CD4-positive, alpha-beta memory T cell (primary cell): ENCODE results near the gene KIAA1614. TPM values are rescaled to one million over a fixed set of nuclear protein-coding genes. Genes with fewer than 3 reads are reported as not detected.

Experiments
- CTCF ChIA-PET: fragments of 350-600 bp; sonication (Branson Sonifier 250); formaldehyde crosslinking; loops from one replicate; lab custom pipeline; 2021; ENCODE audit warnings: inconsistent platforms; ENCODE audit not compliant: partially characterized antibody; lab: Charles Lee
- POLR2A ChIA-PET: fragments of 350-600 bp; sonication (Branson Sonifier 250); formaldehyde crosslinking; loops from one replicate; lab custom pipeline; 2021; ENCODE audit not compliant: partially characterized antibody; lab: Charles Lee
- DNase-seq, 5 donors: peaks; one replicate each; pipeline versions ENCODE4 v3.0.0 to v3.0.0-alpha.2; 2020 to 2022; ENCODE audit warnings: mixed read lengths in 1 of 5
- H3K27ac ChIP-seq: one replicate; pipeline ENCODE4 v1.7.0; 2013; ENCODE audit warnings: low read depth, low read length
- H3K27me3 ChIP-seq: 2 replicates; pipeline ENCODE4 v1.7.0; 2013; ENCODE audit warnings: mild to moderate bottlenecking, low read length, moderate library complexity; ENCODE audit not compliant: insufficient read depth
- H3K36me3 ChIP-seq: 2 replicates; pipeline ENCODE4 v1.7.0; 2013; ENCODE audit warnings: mild to moderate bottlenecking, low read length, moderate library complexity; ENCODE audit not compliant: insufficient read depth
- H3K4me1 ChIP-seq: 2 replicates; pipeline ENCODE4 v1.7.0; 2013; ENCODE audit warnings: mild to moderate bottlenecking, low read length, moderate library complexity; ENCODE audit not compliant: insufficient read depth
- H3K4me3 ChIP-seq, 2 donors: one replicate each; pipeline ENCODE4 v1.7.0; 2013; ENCODE audit warnings: low read length in 2 of 2, mild to moderate bottlenecking in 1 of 2
- H3K9me3 ChIP-seq, 2 donors: one replicate each; pipeline ENCODE4 v1.7.0; 2013; ENCODE audit warnings: low read length in 2 of 2, control low read depth in 1 of 2; ENCODE audit not compliant: control insufficient read depth in 1 of 2
- H3K27ac Mint-ChIP-seq, 7 donors: one replicate each; pipeline ENCODE4 v1.8.0; 2020 to 2021; ENCODE audit warnings: mixed read lengths in 7 of 7, mild to moderate bottlenecking in 6 of 7, inconsistent platforms in 3 of 7, moderate library complexity in 3 of 7
- H3K27me3 Mint-ChIP-seq, 2 donors: one replicate each; pipeline ENCODE4 v1.8.0; 2020 to 2021; ENCODE audit warnings: mixed read lengths in 2 of 2
- H3K36me3 Mint-ChIP-seq, 2 donors: one replicate each; pipeline ENCODE4 v1.8.0; 2020 to 2021; ENCODE audit warnings: mixed read lengths in 2 of 2, inconsistent platforms in 1 of 2, mild to moderate bottlenecking in 1 of 2
- H3K4me1 Mint-ChIP-seq, 4 donors: one replicate each; pipeline ENCODE4 v1.8.0; 2020 to 2021; ENCODE audit warnings: mixed read lengths in 4 of 4, mild to moderate bottlenecking in 1 of 4
- H3K4me3 Mint-ChIP-seq, 8 donors: one replicate each; pipeline ENCODE4 v1.8.0; 2020 to 2021; ENCODE audit warnings: mixed read lengths in 8 of 8, mild to moderate bottlenecking in 7 of 8, moderate library complexity in 6 of 8, inconsistent platforms in 3 of 8
- H3K9me3 Mint-ChIP-seq, 8 donors: one replicate each; pipeline ENCODE4 v1.8.0; 2020 to 2021; ENCODE audit warnings: mixed read lengths in 8 of 8, mild to moderate bottlenecking in 5 of 8, inconsistent platforms in 3 of 8, moderate library complexity in 1 of 8
- intact Hi-C: fragments of 100-400 bp; cut with micrococcal nuclease; formaldehyde crosslinking; loops from one replicate; pipeline ENCODE4 v1.15.1; 2023
- polyA plus RNA-seq, 2 donors: library from polyadenylated mRNA; unstranded; fragments of 300-500 nt; fragmentation: Illumina TruSeq; gene quantifications; one replicate each; pipeline ENCODE4 v1.2.3, GENCODE V29; 2021
- total RNA-seq, 2 experiments: library from RNA; stranded (reverse); gene quantifications; one replicate each; pipeline ENCODE4 v1.2.3, GENCODE V29; 2021

Gene KIAA1614
- total and polyA plus RNA-seq, 4 experiments from 2014 or later, result 0.12 to 0.61 TPM; not detected in 2

DNA sequence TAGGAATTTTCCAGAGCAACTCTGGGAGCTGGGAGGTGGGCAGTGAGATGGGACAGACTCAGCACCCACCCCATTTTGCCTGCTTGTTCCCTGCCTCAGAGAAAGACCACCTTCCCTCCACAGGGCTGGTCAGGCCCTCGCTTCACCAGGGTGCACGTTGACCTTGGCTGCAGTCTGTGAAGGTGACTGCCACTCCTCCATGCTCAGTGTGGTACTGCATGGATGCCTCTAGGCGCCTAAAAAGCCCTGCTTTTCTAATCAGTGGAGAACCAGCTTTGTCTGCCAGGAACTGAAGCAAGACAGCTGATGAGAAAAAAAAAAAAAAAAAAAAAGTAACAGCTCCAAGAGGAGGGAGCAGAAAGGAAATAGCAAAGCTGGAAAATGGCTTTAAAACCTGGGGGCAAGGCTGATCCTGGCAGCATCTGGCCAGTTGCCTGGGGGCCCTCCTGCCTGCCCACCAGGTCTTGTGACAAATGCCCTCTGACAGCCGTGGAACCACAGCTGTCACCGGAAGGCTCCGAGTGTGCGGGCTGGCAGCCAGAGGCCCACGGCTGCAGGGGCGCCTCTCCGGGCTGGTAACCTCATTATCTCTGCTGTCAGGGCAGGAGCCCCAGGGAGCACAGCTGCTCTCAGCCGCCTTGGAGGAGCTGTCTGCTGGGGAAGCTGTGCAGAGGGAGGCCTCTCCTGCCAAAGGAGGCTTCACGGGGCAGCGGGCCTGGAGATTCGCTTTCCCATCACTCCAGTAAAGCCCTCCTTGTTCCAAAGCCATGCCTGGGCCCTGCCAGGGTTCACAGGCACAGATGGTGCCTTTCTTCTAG, 13.7 kb downstream of the KIAA1614 start:
- Histone ChIP-seq H3K27me3 (no peaks in the 10 kb centered on the region), H3K27ac (no peak overlapping the region), H3K9me3 (no peaks in the 10 kb centered on the region), H3K36me3 (no peaks in the 10 kb centered on the region), H3K4me3 (no peak overlapping the region), H3K4me1 (no peaks in the 10 kb centered on the region)
- POLR2A ChIA-PET, result no interaction called here
- Mint-ChIP-seq H3K4me3 (no peak overlapping the region), H3K9me3 (no peaks in the 10 kb centered on the region), H3K27me3 (peaks cover 5% of the 10 kb centered on the region in 2 donors), H3K36me3 (no peaks in the 10 kb centered on the region), H3K27ac (no peak overlapping the region), H3K4me1 (no peaks in the 10 kb centered on the region)
- CTCF ChIA-PET, result no interaction called here
- intact Hi-C loops, result no loop called here
- no peak for DNase-seq

DNA sequence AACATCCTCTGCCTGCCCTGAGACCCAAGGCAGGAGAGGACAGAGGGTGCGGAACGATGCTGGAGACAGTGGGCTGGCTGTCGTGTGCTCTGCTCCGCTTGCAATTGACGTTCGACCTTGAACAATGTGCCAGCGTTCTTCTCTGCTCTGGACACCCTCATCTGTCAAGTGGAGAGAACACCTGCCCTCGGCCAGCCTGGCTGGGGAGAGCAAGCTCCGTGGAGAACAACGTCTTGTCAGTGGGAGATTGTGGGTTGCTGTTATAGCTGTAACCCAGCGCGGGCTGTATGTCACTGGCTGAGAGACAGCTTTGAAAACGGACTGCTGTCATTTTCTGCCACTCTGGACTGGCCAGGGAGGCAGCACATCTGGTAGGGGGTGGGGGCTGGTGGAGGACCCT, 14.7 kb downstream of the KIAA1614 start:
- Histone ChIP-seq H3K4me1 (no peaks in the 10 kb centered on the region), H3K27ac (no peak overlapping the region), H3K9me3 (no peaks in the 10 kb centered on the region), H3K4me3 (no peak overlapping the region), H3K36me3 (no peaks in the 10 kb centered on the region), H3K27me3 (no peaks in the 10 kb centered on the region)
- Mint-ChIP-seq H3K36me3 (no peaks in the 10 kb centered on the region), H3K27me3 (peaks cover 3 to 5% of the 10 kb centered on the region in 2 donors), H3K4me1 (no peaks in the 10 kb centered on the region), H3K9me3 (no peaks in the 10 kb centered on the region), H3K4me3 (no peak overlapping the region), H3K27ac (no peak overlapping the region)
- ChIA-PET CTCF (no interaction called here), POLR2A (no interaction called here)
- DNase-seq, result no peak
- intact Hi-C loops, result no loop called here

DNA sequence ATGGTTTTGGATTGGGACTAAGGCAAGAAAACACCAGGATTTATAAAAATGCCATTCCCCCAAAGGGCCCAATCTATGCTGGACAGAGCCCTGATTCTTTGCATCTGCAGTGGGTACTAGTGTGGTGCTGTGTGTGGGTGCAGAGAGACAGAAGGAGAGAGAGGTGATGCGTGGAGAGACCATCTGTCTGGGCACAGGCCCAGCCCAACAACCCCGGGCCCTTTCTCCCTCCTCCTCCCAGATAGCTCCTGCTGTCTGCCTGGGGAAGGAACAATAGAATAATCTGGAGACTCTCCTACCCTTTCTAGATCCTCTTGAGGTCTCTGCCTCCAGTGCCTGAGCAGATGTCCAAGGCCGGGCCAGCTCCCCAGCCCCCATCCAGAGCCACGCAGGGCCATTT, 15.1 kb downstream of the KIAA1614 start:
- Histone ChIP-seq H3K4me3 (no peak overlapping the region), H3K27ac (no peak overlapping the region), H3K4me1 (no peaks in the 10 kb centered on the region), H3K9me3 (no peaks in the 10 kb centered on the region), H3K27me3 (no peaks in the 10 kb centered on the region), H3K36me3 (no peaks in the 10 kb centered on the region)
- POLR2A ChIA-PET, result no interaction called here
- Mint-ChIP-seq H3K27me3 (peaks cover 3 to 5% of the 10 kb centered on the region in 2 donors), H3K4me1 (no peaks in the 10 kb centered on the region), H3K36me3 (no peaks in the 10 kb centered on the region), H3K27ac (no peak overlapping the region), H3K4me3 (no peak overlapping the region), H3K9me3 (no peaks in the 10 kb centered on the region)
- intact Hi-C loops, result no loop called here
- CTCF ChIA-PET, result no interaction called here
- no peak for DNase-seq

DNA sequence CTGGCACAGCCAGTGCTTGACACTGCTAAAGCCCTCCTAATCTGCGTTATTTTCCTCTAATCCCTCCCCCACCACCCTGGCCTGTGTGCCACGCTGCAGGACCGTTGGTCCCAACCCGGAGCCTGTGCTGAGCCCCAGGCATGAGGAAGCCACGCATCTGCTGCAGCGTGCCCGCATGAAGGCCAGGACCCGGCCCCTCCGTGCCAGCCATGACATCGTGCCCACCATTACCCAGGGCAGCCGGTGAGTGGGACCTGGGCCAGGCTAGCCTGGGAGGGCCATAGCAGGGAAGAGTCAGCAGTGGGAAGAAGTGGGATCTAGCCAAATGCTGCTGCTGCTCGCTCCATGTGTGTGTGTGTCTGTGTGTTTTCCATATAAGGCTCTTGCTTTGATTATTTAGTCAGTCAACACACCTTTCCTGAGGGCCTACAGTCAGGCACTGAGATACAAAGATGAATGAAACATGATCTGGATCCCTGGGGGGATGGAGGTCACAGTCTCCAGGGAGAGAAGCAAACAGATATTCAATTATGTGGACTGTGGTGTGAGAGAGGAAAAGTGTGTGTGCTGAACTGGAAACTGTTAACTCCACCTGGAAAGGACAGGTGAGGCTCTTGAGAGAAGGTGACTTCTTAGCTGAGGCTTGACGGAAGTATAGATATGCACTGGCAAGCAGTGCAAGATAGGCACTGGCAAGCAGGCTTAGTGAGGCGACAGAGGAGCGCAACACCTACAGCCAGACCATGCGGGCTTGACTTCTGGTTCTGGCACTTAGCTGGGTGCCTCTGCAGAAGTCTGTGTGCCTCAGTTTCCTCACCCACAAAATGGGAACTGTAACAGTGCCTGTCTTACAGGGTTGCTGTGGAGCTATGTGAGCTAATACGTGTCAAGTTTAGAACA, 15.9 kb downstream of the KIAA1614 start:
- Mint-ChIP-seq H3K36me3 (no peaks in the 10 kb centered on the region), H3K27me3 (peaks cover 3 to 5% of the 10 kb centered on the region in 2 donors), H3K9me3 (no peaks in the 10 kb centered on the region), H3K4me3 (no peak overlapping the region), H3K27ac (no peak overlapping the region), H3K4me1 (no peaks in the 10 kb centered on the region)
- DNase-seq, result no peak
- ChIA-PET CTCF (no interaction called here), POLR2A (no interaction called here)
- intact Hi-C loops, result no loop called here
- no peaks in the 10 kb centered on the region for H3K36me3 ChIP-seq
- H3K4me1 ChIP-seq, result no peaks in the 10 kb centered on the region
- no peak overlapping the region for H3K27ac ChIP-seq
- no peaks in the 10 kb centered on the region for H3K9me3 ChIP-seq
- H3K4me3 ChIP-seq, result no peak overlapping the region
- H3K27me3 ChIP-seq, result no peaks in the 10 kb centered on the region

DNA sequence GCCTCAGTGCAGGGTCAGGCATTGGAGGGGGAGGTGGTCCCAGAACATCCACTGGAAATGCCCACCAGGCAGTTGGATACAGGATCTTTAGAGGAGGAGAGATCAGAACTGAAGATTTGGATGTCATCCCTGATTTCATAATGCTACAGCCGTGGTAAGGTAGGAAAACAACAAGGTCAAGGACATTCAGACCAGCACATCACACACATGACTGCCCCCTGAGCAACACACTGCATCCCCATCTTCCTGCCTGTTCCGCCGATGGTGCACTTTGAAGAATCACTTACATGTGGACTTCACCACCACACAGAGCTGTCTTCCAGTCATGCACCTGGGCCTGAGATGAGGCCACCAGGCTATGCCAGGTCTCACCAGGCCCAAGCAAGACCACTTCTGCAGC, 16.7 kb downstream of the KIAA1614 start:
- ChIA-PET CTCF (no interaction called here), POLR2A (no interaction called here)
- no peaks in the 10 kb centered on the region for H3K4me1 ChIP-seq
- Mint-ChIP-seq H3K4me3 (no peak overlapping the region), H3K27ac (peak overlapping the region in 1 of 7 donors; percentile 24), H3K27me3 (peaks cover 3 to 5% of the 10 kb centered on the region in 2 donors), H3K36me3 (no peaks in the 10 kb centered on the region), H3K4me1 (no peaks in the 10 kb centered on the region), H3K9me3 (no peaks in the 10 kb centered on the region)
- no peak overlapping the region for H3K27ac ChIP-seq
- H3K27me3 ChIP-seq, result no peaks in the 10 kb centered on the region
- no peaks in the 10 kb centered on the region for H3K9me3 ChIP-seq
- no peak overlapping the region for H3K4me3 ChIP-seq
- H3K36me3 ChIP-seq, result no peaks in the 10 kb centered on the region
- intact Hi-C loops, result no loop called here
- DNase-seq, result no peak

DNA sequence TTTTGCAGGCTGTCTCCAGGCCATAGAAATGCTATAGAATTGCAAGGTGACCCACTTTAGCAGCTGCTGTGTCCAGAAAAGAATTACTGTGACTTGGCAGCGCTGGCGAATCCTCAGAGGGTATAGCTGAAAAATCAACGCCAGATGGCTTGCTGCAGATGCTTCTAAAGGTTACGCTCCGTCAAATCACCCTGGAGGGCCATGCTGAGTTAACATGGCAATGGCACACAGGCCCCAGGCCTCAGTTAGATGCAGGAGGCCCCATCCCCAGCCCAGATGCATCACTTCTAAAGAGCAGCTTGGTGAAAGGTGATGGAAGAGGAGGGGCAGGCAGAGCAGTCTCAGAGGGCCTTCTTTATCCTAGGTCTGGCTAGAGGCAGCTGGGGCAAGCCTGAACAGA, 18.0 kb downstream of the KIAA1614 start:
- H3K27ac ChIP-seq, result no peak overlapping the region
- intact Hi-C loops, result no loop called here
- no peaks in the 10 kb centered on the region for H3K9me3 Mint-ChIP-seq
- DNase-seq, result no peak
- no peaks in the 10 kb centered on the region for H3K9me3 ChIP-seq
- CTCF ChIA-PET, result no interaction called here
- no peaks in the 10 kb centered on the region for H3K36me3 Mint-ChIP-seq
- H3K4me1 Mint-ChIP-seq, result peaks cover 0 to 2% (median 0%) of the 10 kb centered on the region in 4 donors
- H3K27me3 ChIP-seq, result no peaks in the 10 kb centered on the region
- H3K27ac Mint-ChIP-seq, result peak overlapping the region in 1 of 7 donors; percentile 32
- POLR2A ChIA-PET, result interaction anchor here (0.6 kb wide), 1 partner anchor 22 kb away, joined by 4 read pairs; no protein-coding TSS in a partner anchor
- no peaks in the 10 kb centered on the region for H3K4me1 ChIP-seq
- no peak overlapping the region for H3K4me3 ChIP-seq
- H3K4me3 Mint-ChIP-seq, result no peak overlapping the region
- H3K27me3 Mint-ChIP-seq, result no peaks in the 10 kb centered on the region
- H3K36me3 ChIP-seq, result no peaks in the 10 kb centered on the region

DNA sequence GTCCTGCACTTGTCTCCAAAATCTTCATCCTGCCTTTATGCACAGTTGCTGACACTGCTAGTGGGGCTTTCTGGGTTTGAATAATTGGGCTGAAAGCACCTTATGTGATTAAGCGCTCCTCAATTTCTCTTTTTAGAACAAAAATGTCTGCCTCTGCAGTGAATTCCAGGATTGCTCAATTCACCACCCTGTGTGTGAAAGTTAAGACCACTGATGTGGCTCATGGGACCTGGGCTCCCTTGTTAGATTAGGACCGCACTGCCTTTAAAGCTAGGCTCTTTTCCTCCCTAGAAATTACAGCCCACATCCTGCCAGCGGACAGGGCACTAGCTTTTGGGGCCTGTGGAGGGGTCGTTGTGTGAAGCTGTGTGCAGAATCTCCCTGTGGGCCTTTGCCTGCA, 18.8 kb downstream of the KIAA1614 start:
- no peak overlapping the region for H3K27ac ChIP-seq
- H3K4me1 Mint-ChIP-seq, result peaks cover 0 to 2% (median 0%) of the 10 kb centered on the region in 4 donors
- H3K9me3 ChIP-seq, result no peaks in the 10 kb centered on the region
- no peaks in the 10 kb centered on the region for H3K36me3 ChIP-seq
- no peak for DNase-seq
- no peak overlapping the region for H3K4me3 Mint-ChIP-seq
- POLR2A ChIA-PET, result no interaction called here
- no peaks in the 10 kb centered on the region for H3K36me3 Mint-ChIP-seq
- no peak overlapping the region for H3K27ac Mint-ChIP-seq
- H3K27me3 ChIP-seq, result no peaks in the 10 kb centered on the region
- H3K9me3 Mint-ChIP-seq, result no peaks in the 10 kb centered on the region
- no peaks in the 10 kb centered on the region for H3K4me1 ChIP-seq
- CTCF ChIA-PET, result no interaction called here
- no peaks in the 10 kb centered on the region for H3K27me3 Mint-ChIP-seq
- intact Hi-C loops, result no loop called here
- no peak overlapping the region for H3K4me3 ChIP-seq
